H9 (cell line): ENCODE measurements around the gene NIFK. TPM values are rescaled to one million over a fixed set of nuclear protein-coding genes. Genes with fewer than 3 reads are reported as not detected.

Experiments
- DNase-seq: peaks from one replicate; pipeline ENCODE4 v3.0.0-alpha.2; 2017
- H2AFZ ChIP-seq: one replicate; pipeline ENCODE4 v1.6.1; 2013; ENCODE audit warnings: mild to moderate bottlenecking, low read length, control low read depth, moderate library complexity
- H2AK5ac ChIP-seq: 2 replicates; pipeline ENCODE4 v1.6.1; 2013; ENCODE audit warnings: low read length, control low read depth, mixed read lengths; ENCODE audit not compliant: insufficient read length
- H2BK120ac ChIP-seq: one replicate; pipeline ENCODE4 v1.6.1; 2013; ENCODE audit warnings: low read depth, mild to moderate bottlenecking, low read length, control low read depth, inconsistent platforms; ENCODE audit not compliant: poor library complexity, severe bottlenecking
- H2BK12ac ChIP-seq: 2 replicates; pipeline ENCODE4 v1.6.1; 2013; ENCODE audit warnings: low read length, control low read depth, mixed read lengths, low read depth; ENCODE audit not compliant: insufficient read length
- H2BK15ac ChIP-seq: 2 replicates; pipeline ENCODE4 v1.6.1; 2013; ENCODE audit warnings: low read depth, low read length, control low read depth
- H2BK20ac ChIP-seq: one replicate; pipeline ENCODE4 v1.6.1; 2013; ENCODE audit warnings: low read depth, mild to moderate bottlenecking, low read length, control low read depth, inconsistent platforms; ENCODE audit not compliant: poor library complexity, severe bottlenecking
- H2BK5ac ChIP-seq: 2 replicates; pipeline ENCODE4 v1.6.1; 2013; ENCODE audit warnings: low read length, control low read depth, mixed read lengths; ENCODE audit not compliant: insufficient read length
- H3K14ac ChIP-seq: 2 replicates; pipeline ENCODE4 v1.6.1; 2013; ENCODE audit warnings: low read length, control low read depth; ENCODE audit not compliant: insufficient read depth
- H3K18ac ChIP-seq: 2 replicates; pipeline ENCODE4 v1.6.1; 2013; ENCODE audit warnings: low read depth, mild to moderate bottlenecking, mixed read lengths, low read length, control low read depth; ENCODE audit not compliant: insufficient read length
- H3K23ac ChIP-seq: 2 replicates; pipeline ENCODE4 v1.6.1; 2013; ENCODE audit warnings: low read length, control low read depth, mixed read lengths, low read depth; ENCODE audit not compliant: insufficient read length
- H3K23me2 ChIP-seq: 2 replicates; pipeline ENCODE4 v1.6.1; 2013; ENCODE audit warnings: low read depth, mild to moderate bottlenecking, mixed read lengths, low read length, control low read depth; ENCODE audit not compliant: insufficient read length, poor library complexity, severe bottlenecking
- H3K27ac ChIP-seq: 2 replicates; pipeline ENCODE4 v1.5.1; 2013; ENCODE audit warnings: low read length, control low read depth, mixed read lengths, low read depth; ENCODE audit not compliant: insufficient read length
- H3K27me3 ChIP-seq: 2 replicates; pipeline ENCODE4 v1.6.1; 2013; ENCODE audit warnings: low read length, control low read depth, inconsistent platforms; ENCODE audit not compliant: insufficient read depth
- H3K4ac ChIP-seq: 2 replicates; pipeline ENCODE4 v1.6.1; 2013; ENCODE audit warnings: low read depth, mild to moderate bottlenecking, control low read depth, inconsistent platforms, low read length, moderate library complexity
- H3K4me1 ChIP-seq: 2 replicates; pipeline ENCODE4 v1.6.1; 2013; ENCODE audit warnings: low read length, control low read depth, inconsistent platforms; ENCODE audit not compliant: insufficient read depth
- H3K4me2 ChIP-seq: 2 replicates; pipeline ENCODE4 v1.6.1; 2013; ENCODE audit warnings: low read length, control low read depth, mixed read lengths; ENCODE audit not compliant: insufficient read length, insufficient read depth
- H3K56ac ChIP-seq: 2 replicates; pipeline ENCODE4 v1.6.1; 2013; ENCODE audit warnings: low read depth, mild to moderate bottlenecking, mixed read lengths, low read length, control low read depth; ENCODE audit not compliant: insufficient read length
- H3K79me1 ChIP-seq: 2 replicates; pipeline ENCODE4 v1.6.1; 2013; ENCODE audit warnings: low read depth, mild to moderate bottlenecking, moderate library complexity, low read length, control low read depth, inconsistent platforms; ENCODE audit not compliant: insufficient read depth, poor library complexity, severe bottlenecking
- H3K79me2 ChIP-seq: 2 replicates; pipeline ENCODE4 v1.6.1; 2013; ENCODE audit warnings: low read length, control low read depth, inconsistent platforms; ENCODE audit not compliant: insufficient read depth
- H3K9ac ChIP-seq: 2 replicates; pipeline ENCODE4 v1.6.1; 2013; ENCODE audit warnings: low read length, control low read depth, mixed read lengths; ENCODE audit not compliant: insufficient read length; ENCODE audit errors: extremely low read depth
- H3K9me3 ChIP-seq: one replicate; pipeline ENCODE4 v1.6.1; 2013; ENCODE audit warnings: low read depth, low read length, inconsistent platforms; ENCODE audit not compliant: control insufficient read depth
- H3T11ph ChIP-seq: one replicate; pipeline ENCODE4 v1.6.1; 2013; ENCODE audit warnings: mild to moderate bottlenecking, low read length, control low read depth, inconsistent platforms
- H4K20me1 ChIP-seq: one replicate; pipeline ENCODE4 v1.6.1; 2013; ENCODE audit not compliant: control insufficient read depth, insufficient read length, insufficient read depth
- H4K5ac ChIP-seq: 2 replicates; pipeline ENCODE4 v1.6.1; 2013; ENCODE audit warnings: low read depth, mild to moderate bottlenecking, mixed read lengths, low read length, control low read depth; ENCODE audit not compliant: insufficient read length
- H4K8ac ChIP-seq: replicated peaks from 2 replicates; pipeline ENCODE4 v1.6.1; 2013; ENCODE audit warnings: low read length, control low read depth, mixed read lengths, low read depth; ENCODE audit not compliant: insufficient read length
- H4K91ac ChIP-seq: 2 replicates; pipeline ENCODE4 v1.6.1; 2013; ENCODE audit warnings: low read depth, mild to moderate bottlenecking, moderate library complexity, mixed read lengths, low read length, control low read depth; ENCODE audit not compliant: insufficient read length
- H3K27ac Mint-ChIP-seq, 3 experiments: 2 replicates in 2 of 3; 3 replicates in 1 of 3; pipeline ENCODE4 v1.8.0; 2020 to 2021; ENCODE audit warnings: mixed read lengths in 3 of 3, mild to moderate bottlenecking in 1 of 3, moderate library complexity in 1 of 3
- H3K27me3 Mint-ChIP-seq: 2 replicates; pipeline ENCODE4 v1.8.0; 2021; ENCODE audit warnings: low read depth, mild to moderate bottlenecking, moderate library complexity, mixed read lengths
- H3K36me3 Mint-ChIP-seq, 3 experiments: 2 replicates in 2 of 3; 3 replicates in 1 of 3; pipeline ENCODE4 v1.8.0; 2020 to 2021; ENCODE audit warnings: low read depth in 3 of 3, mixed read lengths in 3 of 3; ENCODE audit not compliant: insufficient read depth in 1 of 3
- H3K4me1 Mint-ChIP-seq, 2 experiments: 2 replicates each; pipeline ENCODE4 v1.8.0; 2020; ENCODE audit warnings: mixed read lengths in 2 of 2
- H3K4me3 Mint-ChIP-seq, 2 experiments: 2 replicates in 1 of 2; 3 replicates in 1 of 2; pipeline ENCODE4 v1.8.0; 2020 to 2021; ENCODE audit warnings: mild to moderate bottlenecking in 2 of 2, mixed read lengths in 2 of 2, moderate library complexity in 1 of 2
- H3K9me3 Mint-ChIP-seq, 2 experiments: 2 replicates in 1 of 2; 3 replicates in 1 of 2; pipeline ENCODE4 v1.8.0; 2020; ENCODE audit warnings: mild to moderate bottlenecking in 2 of 2, mixed read lengths in 2 of 2, moderate library complexity in 1 of 2
- WGBS: extraction: QIAGEN DNeasy Blood & Tissue Kit; methylation state at CpG from one replicate; pipeline ENCODE4 v1.1.7; 2013; ENCODE audit warnings: missing lambda C conversion rate, low lambda C conversion rate, mixed read lengths; ENCODE audit not compliant: insufficient read length; ENCODE audit errors: extremely low coverage; 5-methylcytosine and 5-hydroxymethylcytosine counted together
- total RNA-seq: library from RNA; stranded (reverse); gene quantifications from 2 replicates; pipeline ENCODE4 v1.2.1, GENCODE V29; 2021
- TF ChIP-seq, protein P1 (sequence below): fragments of 200-600 bp; sonication (generic); conservative IDR thresholded peaks from 3 replicates; pipeline ENCODE4 v1.8.0; 2021; ENCODE audit warnings: antibody characterized with exemption, mild to moderate bottlenecking

NIFK gene
- total RNA-seq, 1 experiment from 2014 or later, result 180 TPM

- Mint-ChIP-seq H3K27me3 (no peaks in the 10 kb centered on the region), H3K4me3 (peak overlapping the region; percentile 91 to 97), H3K36me3 (peaks cover 9 to 26% (median 25%) of the 10 kb centered on the region in 3 experiments), H3K4me1 (peaks cover 11 to 13% of the 10 kb centered on the region in 2 experiments), H3K9me3 (no peaks in the 10 kb centered on the region), H3K27ac (peak overlapping the region; percentile 40 to 82 (median 81); a peak in 5 of 7 replicates)
- Histone ChIP-seq H2BK120ac (no peak overlapping the region), H2BK5ac (no peak overlapping the region), H3K18ac (no peak overlapping the region), H2BK15ac (no peak overlapping the region), H3K14ac (no peak overlapping the region), H3K56ac (no peak overlapping the region), H4K5ac (no peak overlapping the region), H3T11ph (no peak overlapping the region), H4K91ac (no peak overlapping the region), H3K27ac (no peak overlapping the region), H4K8ac (no peak overlapping the region), H3K23me2 (peaks cover 6% of the 10 kb centered on the region), H3K27me3 (no peaks in the 10 kb centered on the region), H3K9ac (peak overlapping the region; percentile 60), H4K20me1 (no peaks in the 10 kb centered on the region), H3K9me3 (no peaks in the 10 kb centered on the region), H3K4me2 (peak overlapping the region; percentile 91), H3K23ac (no peak overlapping the region), H2BK12ac (no peak overlapping the region), H3K4ac (no peak overlapping the region), H2AFZ (no peak overlapping the region), H2BK20ac (no peak overlapping the region), H3K79me2 (peaks cover 4% of the 10 kb centered on the region; the same call in 1 of the 2 replicates), H3K4me1 (no peaks in the 10 kb centered on the region), H2AK5ac (no peak overlapping the region), H3K79me1 (no peaks in the 10 kb centered on the region)
- TF ChIP-seq, protein P1, sequence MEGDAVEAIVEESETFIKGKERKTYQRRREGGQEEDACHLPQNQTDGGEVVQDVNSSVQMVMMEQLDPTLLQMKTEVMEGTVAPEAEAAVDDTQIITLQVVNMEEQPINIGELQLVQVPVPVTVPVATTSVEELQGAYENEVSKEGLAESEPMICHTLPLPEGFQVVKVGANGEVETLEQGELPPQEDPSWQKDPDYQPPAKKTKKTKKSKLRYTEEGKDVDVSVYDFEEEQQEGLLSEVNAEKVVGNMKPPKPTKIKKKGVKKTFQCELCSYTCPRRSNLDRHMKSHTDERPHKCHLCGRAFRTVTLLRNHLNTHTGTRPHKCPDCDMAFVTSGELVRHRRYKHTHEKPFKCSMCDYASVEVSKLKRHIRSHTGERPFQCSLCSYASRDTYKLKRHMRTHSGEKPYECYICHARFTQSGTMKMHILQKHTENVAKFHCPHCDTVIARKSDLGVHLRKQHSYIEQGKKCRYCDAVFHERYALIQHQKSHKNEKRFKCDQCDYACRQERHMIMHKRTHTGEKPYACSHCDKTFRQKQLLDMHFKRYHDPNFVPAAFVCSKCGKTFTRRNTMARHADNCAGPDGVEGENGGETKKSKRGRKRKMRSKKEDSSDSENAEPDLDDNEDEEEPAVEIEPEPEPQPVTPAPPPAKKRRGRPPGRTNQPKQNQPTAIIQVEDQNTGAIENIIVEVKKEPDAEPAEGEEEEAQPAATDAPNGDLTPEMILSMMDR, result no peak
- no peak for DNase-seq
- no CpG with 5 or more reads among the region's 8 CpGs for WGBS
These were observed 18.2 kb upstream of the NIFK start for GRCh38 chr2:121754851-121755236.
